Naive thymus-derived CD4-positive, alpha-beta T cell (primary cell): ENCODE data around the gene UPP1. TPM values are rescaled to one million over a fixed set of nuclear protein-coding genes. Genes with fewer than 3 reads are reported as not detected.
A peak's percentile ranks its signal among the peaks of the same experiment; 100 is the strongest.

ENCODE experiments used
- ATAC-seq: fragments of 150-1000 bp; cut with Tn5 transposase; 2 replicates; pipeline ENCODE4 v1.10.0; 2021; ENCODE audit warnings: mild to moderate bottlenecking, moderate library complexity
- CTCF ChIA-PET: fragments of 350-600 bp; sonication (Branson Sonifier 250); formaldehyde crosslinking; loops from one replicate; lab custom pipeline; 2021; ENCODE audit warnings: antibody characterized with exemption; lab: Charles Lee
- POLR2A ChIA-PET: fragments of 350-600 bp; sonication (Branson Sonifier 250); formaldehyde crosslinking; loops from one replicate; lab custom pipeline; 2021; ENCODE audit warnings: antibody characterized with exemption, inconsistent platforms; lab: Charles Lee
- DNase-seq, 9 donors: peaks; one replicate each; pipeline versions ENCODE4 v3.0.0 to v3.0.0-alpha.2; 2020 to 2022; ENCODE audit warnings: mixed read lengths in 1 of 9
- H3K27ac ChIP-seq: one replicate; pipeline ENCODE4 v1.7.0; 2013; ENCODE audit warnings: mild to moderate bottlenecking, low read depth, low read length, moderate library complexity
- H3K27me3 ChIP-seq, 2 donors: one replicate each; pipeline ENCODE4 v1.7.0; 2013; ENCODE audit warnings: low read length in 2 of 2, mild to moderate bottlenecking in 2 of 2, moderate library complexity in 2 of 2; ENCODE audit not compliant: control insufficient read depth in 2 of 2, insufficient read depth in 2 of 2
- H3K36me3 ChIP-seq, 3 experiments: 1 replicate in 2 of 3; 2 replicates in 1 of 3; pipeline ENCODE4 v1.7.0; 2013; ENCODE audit warnings: low read length in 3 of 3, mild to moderate bottlenecking in 3 of 3, moderate library complexity in 1 of 3; ENCODE audit not compliant: insufficient read depth in 3 of 3, control insufficient read depth in 2 of 3
- H3K4me1 ChIP-seq, 2 donors: one replicate each; pipeline ENCODE4 v1.7.0; 2013; ENCODE audit warnings: low read length in 2 of 2, mild to moderate bottlenecking in 2 of 2, moderate library complexity in 1 of 2; ENCODE audit not compliant: control insufficient read depth in 2 of 2, insufficient read depth in 2 of 2
- H3K4me3 ChIP-seq: 2 replicates; pipeline ENCODE4 v1.7.0; 2013; ENCODE audit warnings: mild to moderate bottlenecking, low read length
- H3K9me3 ChIP-seq, 3 experiments: 1 replicate in 2 of 3; 2 replicates in 1 of 3; pipeline ENCODE4 v1.7.0; 2013; ENCODE audit warnings: low read length in 3 of 3; ENCODE audit not compliant: control insufficient read depth in 2 of 3
- H3K27ac Mint-ChIP-seq, 9 donors: one replicate each; pipeline ENCODE4 v1.8.0; 2020 to 2022; ENCODE audit warnings: mixed read lengths in 9 of 9, mild to moderate bottlenecking in 8 of 9, moderate library complexity in 5 of 9, inconsistent platforms in 2 of 9
- H3K27me3 Mint-ChIP-seq, 5 donors: one replicate each; pipeline ENCODE4 v1.8.0; 2021 to 2022; ENCODE audit warnings: mixed read lengths in 5 of 5, mild to moderate bottlenecking in 1 of 5
- H3K36me3 Mint-ChIP-seq, 5 donors: one replicate each; pipeline ENCODE4 v1.8.0; 2020 to 2022; ENCODE audit warnings: mixed read lengths in 5 of 5, mild to moderate bottlenecking in 3 of 5, inconsistent platforms in 1 of 5
- H3K4me1 Mint-ChIP-seq, 7 donors: one replicate each; pipeline ENCODE4 v1.8.0; 2020 to 2022; ENCODE audit warnings: mixed read lengths in 7 of 7, mild to moderate bottlenecking in 3 of 7, inconsistent platforms in 1 of 7
- H3K4me3 Mint-ChIP-seq, 10 donors: one replicate each; pipeline ENCODE4 v1.8.0; 2020 to 2022; ENCODE audit warnings: mild to moderate bottlenecking in 10 of 10, mixed read lengths in 10 of 10, moderate library complexity in 6 of 10, inconsistent platforms in 2 of 10
- H3K9me3 Mint-ChIP-seq, 11 donors: one replicate each; pipeline ENCODE4 v1.8.0; 2020 to 2022; ENCODE audit warnings: mixed read lengths in 11 of 11, mild to moderate bottlenecking in 4 of 11, inconsistent platforms in 1 of 11, moderate library complexity in 1 of 11
- intact Hi-C, 2 donors: fragments of 100-400 bp; cut with micrococcal nuclease; formaldehyde crosslinking; loops; one replicate each; pipeline ENCODE4 v1.15.1; 2023
- polyA plus RNA-seq, 2 donors: library from polyadenylated mRNA; unstranded; fragments of 300-500 nt; fragmentation: Illumina TruSeq; gene quantifications; one replicate each; pipeline ENCODE4 v1.2.3, GENCODE V29; 2021
- total RNA-seq, 6 experiments: library from RNA in 5 of 6; stranded (reverse) in 5 of 6; gene quantifications; 1 replicate in 5 of 6; 2 replicates in 1 of 6; pipeline ENCODE4 v1.2.3 and lab custom pipeline; 2021 to 2026

Gene UPP1
- total and polyA plus RNA-seq, 7 experiments from 2014 or later: 40.2 to 143 (median 93.4) TPM

GRCh38 chr7:48130658-48131108 lies 41.6 kb downstream of the UPP1 start:
- no peaks in the 10 kb centered on the region for H3K36me3 ChIP-seq
- peaks cover 0 to 17% (median 8%) of the 10 kb centered on the region in 11 donors for H3K9me3 Mint-ChIP-seq
- peaks cover 0 to 12% (median 5%) of the 10 kb centered on the region in 5 donors for H3K36me3 Mint-ChIP-seq
- intact Hi-C loops: no loop called here
- no peak for DNase-seq
- CTCF ChIA-PET: interaction anchor here (0.6 kb wide), 1 partner anchor 20 kb away, joined by 3 read pairs; no protein-coding TSS in a partner anchor
- H3K27ac Mint-ChIP-seq: no peak overlapping the region
- peaks cover 15 to 25% (median 22%) of the 10 kb centered on the region in 5 donors for H3K27me3 Mint-ChIP-seq
- ATAC-seq: no peak
- H3K27me3 ChIP-seq: no peaks in the 10 kb centered on the region
- peaks cover 0 to 4% (median 0%) of the 10 kb centered on the region in 3 experiments for H3K9me3 ChIP-seq
- POLR2A ChIA-PET: no interaction called here
- peaks cover 0 to 3% (median 0%) of the 10 kb centered on the region in 7 donors for H3K4me1 Mint-ChIP-seq
- H3K27ac ChIP-seq: no peak overlapping the region
- H3K4me3 Mint-ChIP-seq: no peak overlapping the region
- no peaks in the 10 kb centered on the region for H3K4me1 ChIP-seq
- no peak overlapping the region for H3K4me3 ChIP-seq

GRCh38 chr7:48132792-48133191 lies 43.7 kb downstream of the UPP1 start:
- H3K9me3 Mint-ChIP-seq: peaks cover 0 to 13% (median 0%) of the 10 kb centered on the region in 11 donors
- intact Hi-C loops: no loop called here
- Histone ChIP-seq H3K9me3 (no peaks in the 10 kb centered on the region), H3K4me3 (no peak overlapping the region), H3K27ac (no peak overlapping the region), H3K27me3 (no peaks in the 10 kb centered on the region), H3K36me3 (no peaks in the 10 kb centered on the region), H3K4me1 (no peaks in the 10 kb centered on the region)
- peaks cover 0 to 5% (median 0%) of the 10 kb centered on the region in 5 donors for H3K36me3 Mint-ChIP-seq
- ChIA-PET CTCF (interaction anchor here (0.8 kb wide), 1 partner anchor 193 kb away, joined by 3 read pairs; no protein-coding TSS in a partner anchor), POLR2A (no interaction called here)
- no peak overlapping the region for H3K27ac Mint-ChIP-seq
- H3K4me3 Mint-ChIP-seq: no peak overlapping the region
- no peak for DNase-seq
- H3K4me1 Mint-ChIP-seq: peaks cover 0 to 3% (median 0%) of the 10 kb centered on the region in 7 donors
- no peak for ATAC-seq
- H3K27me3 Mint-ChIP-seq: peaks cover 7 to 18% (median 15%) of the 10 kb centered on the region in 5 donors

GRCh38 chr7:48139459-48139858 lies 50.4 kb downstream of the UPP1 start:
- ATAC-seq (no peak), DNase-seq (no peak)
- Histone ChIP-seq H3K27ac (no peak overlapping the region), H3K4me3 (no peak overlapping the region), H3K9me3 (no peaks in the 10 kb centered on the region), H3K27me3 (no peaks in the 10 kb centered on the region), H3K36me3 (no peaks in the 10 kb centered on the region), H3K4me1 (no peaks in the 10 kb centered on the region)
- peaks cover 0 to 6% (median 4%) of the 10 kb centered on the region in 5 donors for H3K27me3 Mint-ChIP-seq
- no peak overlapping the region for H3K27ac Mint-ChIP-seq
- H3K4me3 Mint-ChIP-seq: no peak overlapping the region
- ChIA-PET CTCF (no interaction called here), POLR2A (no interaction called here)
- H3K9me3 Mint-ChIP-seq: peaks cover 0 to 36% (median 3%) of the 10 kb centered on the region in 11 donors
- intact Hi-C loops: no loop called here
- peaks cover 0 to 6% (median 0%) of the 10 kb centered on the region in 5 donors for H3K36me3 Mint-ChIP-seq
- H3K4me1 Mint-ChIP-seq: peaks cover 0 to 14% (median 6%) of the 10 kb centered on the region in 7 donors

- intact Hi-C loops: no loop called here
- no peak overlapping the region for H3K27ac Mint-ChIP-seq
- Histone ChIP-seq H3K27ac (no peak overlapping the region), H3K27me3 (no peaks in the 10 kb centered on the region), H3K4me1 (no peaks in the 10 kb centered on the region), H3K9me3 (no peaks in the 10 kb centered on the region), H3K36me3 (no peaks in the 10 kb centered on the region), H3K4me3 (no peak overlapping the region)
- peaks cover 0 to 36% (median 3%) of the 10 kb centered on the region in 11 donors for H3K9me3 Mint-ChIP-seq
- peaks cover 0 to 6% (median 0%) of the 10 kb centered on the region in 5 donors for H3K36me3 Mint-ChIP-seq
- ChIA-PET CTCF (no interaction called here), POLR2A (no interaction called here)
- ATAC-seq (peak; percentile 20), DNase-seq (no peak)
- H3K4me1 Mint-ChIP-seq: peaks cover 0 to 14% (median 6%) of the 10 kb centered on the region in 7 donors
- peaks cover 0 to 8% (median 4%) of the 10 kb centered on the region in 5 donors for H3K27me3 Mint-ChIP-seq
- peak overlapping the region in 6 of 10 donors; percentile 6 to 52 (median 16) for H3K4me3 Mint-ChIP-seq
Observed at GRCh38 chr7:48140001-48140681, 51.1 kb downstream of the UPP1 start.

- no peak overlapping the region for H3K4me3 ChIP-seq
- Mint-ChIP-seq H3K36me3 (peaks cover 0 to 6% (median 0%) of the 10 kb centered on the region in 5 donors), H3K27me3 (peaks cover 0 to 15% (median 5%) of the 10 kb centered on the region in 5 donors), H3K27ac (no peak overlapping the region), H3K4me1 (peaks cover 0 to 14% (median 6%) of the 10 kb centered on the region in 7 donors), H3K9me3 (peaks cover 0 to 30% (median 3%) of the 10 kb centered on the region in 11 donors), H3K4me3 (no peak overlapping the region)
- H3K27ac ChIP-seq: no peak overlapping the region
- ChIA-PET POLR2A (no interaction called here), CTCF (no interaction called here)
- H3K27me3 ChIP-seq: no peaks in the 10 kb centered on the region
- H3K36me3 ChIP-seq: no peaks in the 10 kb centered on the region
- DNase-seq: no peak
- no peaks in the 10 kb centered on the region for H3K4me1 ChIP-seq
- intact Hi-C loops: no loop called here
- ATAC-seq: no peak
- no peaks in the 10 kb centered on the region for H3K9me3 ChIP-seq
Observed at GRCh38 chr7:48141521-48141920, 52.5 kb downstream of the UPP1 start.

GRCh38 chr7:48144291-48144768 lies 55.3 kb downstream of the UPP1 start:
- no peak overlapping the region for H3K27ac Mint-ChIP-seq
- no peak overlapping the region for H3K27ac ChIP-seq
- H3K9me3 ChIP-seq: no peaks in the 10 kb centered on the region
- no peaks in the 10 kb centered on the region for H3K4me1 ChIP-seq
- no peak overlapping the region for H3K4me3 Mint-ChIP-seq
- peaks cover 0 to 10% (median 6%) of the 10 kb centered on the region in 7 donors for H3K4me1 Mint-ChIP-seq
- peaks cover 0 to 23% (median 3%) of the 10 kb centered on the region in 11 donors for H3K9me3 Mint-ChIP-seq
- ATAC-seq (no peak), DNase-seq (no peak)
- H3K27me3 Mint-ChIP-seq: peaks cover 6 to 29% (median 15%) of the 10 kb centered on the region in 5 donors
- no peaks in the 10 kb centered on the region for H3K36me3 ChIP-seq
- intact Hi-C loops: no loop called here
- ChIA-PET CTCF (no interaction called here), POLR2A (no interaction called here)
- no peak overlapping the region for H3K4me3 ChIP-seq
- peaks cover 0 to 6% (median 0%) of the 10 kb centered on the region in 5 donors for H3K36me3 Mint-ChIP-seq
- H3K27me3 ChIP-seq: no peaks in the 10 kb centered on the region
